SK-N-SH (cell line): ENCODE results near the gene SDC3. TPM values are rescaled to one million over a fixed set of nuclear protein-coding genes. Genes with fewer than 3 reads are reported as not detected.
A peak's percentile ranks its signal among the peaks of the same experiment; 100 is the strongest.

Source experiments
- CTCF ChIA-PET: fragments of 300-600, 350-600 bp; formaldehyde crosslinking; extraction: SDS; loops from one replicate; lab custom pipeline; 2021; lab: Yijun Ruan, JAX
- POLR2A ChIA-PET: fragments of 350-600 bp; sonication (Branson Sonifier 250); formaldehyde crosslinking; extraction: SDS; loops from one replicate; lab custom pipeline; 2020; ENCODE audit warnings: antibody characterized with exemption, inconsistent platforms; lab: Yijun Ruan, JAX
- DNase-seq: peaks from one replicate; pipeline ENCODE4 v3.0.0; 2012
- H2AFZ ChIP-seq: fragments of 200-600 bp; sonication (generic); 2 replicates; pipeline ENCODE4 v1.8.1; 2016; ENCODE audit warnings: antibody characterized with exemption, mild to moderate bottlenecking, low read depth
- H3F3A ChIP-seq: fragments of 200-600 bp; sonication (generic); replicated peaks from 2 replicates; pipeline ENCODE3; 2016; ENCODE audit warnings: antibody characterized with exemption, mild to moderate bottlenecking; ENCODE audit not compliant: insufficient read depth
- H3K27ac ChIP-seq, 2 experiments: fragments of 200-500 bp in 1 of 2; fragments of 200-600 bp in 1 of 2; sonication (Bioruptor generic) in 1 of 2; sonication (generic), shearing (Covaris generic) in 1 of 2; 2 replicates each; pipeline versions ENCODE4 v1.5.1 to v1.6.1; 2014 to 2016; ENCODE audit warnings: low read depth in 2 of 2, inconsistent platforms in 1 of 2, low read length in 1 of 2, mild to moderate bottlenecking in 1 of 2, mixed read lengths in 1 of 2
- H3K27me3 ChIP-seq: fragments of 200-600 bp; sonication (generic), shearing (Covaris generic); 2 replicates; pipeline ENCODE4 v1.6.1; 2016; ENCODE audit warnings: mixed run types; ENCODE audit not compliant: insufficient read depth
- H3K36me3 ChIP-seq, 2 experiments: fragments of 200-500 bp in 1 of 2; fragments of 200-600 bp in 1 of 2; sonication (Bioruptor generic) in 1 of 2; sonication (generic) in 1 of 2; replicated peaks in 1 of 2; 2 replicates each; pipeline versions ENCODE3 to v1.5.1; 2014 to 2016; ENCODE audit warnings: low read length in 1 of 2, mild to moderate bottlenecking in 1 of 2; ENCODE audit not compliant: insufficient read depth in 2 of 2, control insufficient read depth in 1 of 2
- H3K4me1 ChIP-seq, 2 experiments: fragments of 200-500 bp in 1 of 2; fragments of 200-600 bp in 1 of 2; sonication (Bioruptor generic) in 1 of 2; sonication (generic), shearing (Covaris generic) in 1 of 2; 2 replicates each; pipeline versions ENCODE4 v1.5.1 to v1.6.1; 2014 to 2016; ENCODE audit warnings: low read depth in 1 of 2, low read length in 1 of 2, mixed run types in 1 of 2; ENCODE audit not compliant: insufficient read depth in 2 of 2, control insufficient read depth in 1 of 2
- H3K4me2 ChIP-seq: fragments of 200-600 bp; sonication (generic), shearing (Covaris generic); 2 replicates; pipeline ENCODE4 v1.6.1; 2017; ENCODE audit warnings: mixed run types
- H3K4me3 ChIP-seq, 2 experiments: fragments of 200-500 bp in 1 of 2; fragments of 200-600 bp in 1 of 2; sonication (Bioruptor generic) in 1 of 2; sonication (generic), shearing (Covaris generic) in 1 of 2; 2 replicates each; pipeline versions ENCODE4 v1.5.1 to v1.8.1; 2014 to 2016; ENCODE audit warnings: low read depth in 2 of 2, inconsistent platforms in 1 of 2, low read length in 1 of 2, mild to moderate bottlenecking in 1 of 2, mixed read lengths in 1 of 2, moderate library complexity in 1 of 2
- H3K79me2 ChIP-seq: fragments of 200-600 bp; sonication (generic); 2 replicates; pipeline ENCODE4 v1.8.1; 2017; ENCODE audit warnings: mild to moderate bottlenecking; ENCODE audit not compliant: insufficient read depth
- H3K9ac ChIP-seq: fragments of 200-600 bp; sonication (generic); 2 replicates; pipeline ENCODE4 v1.6.1; 2017; ENCODE audit warnings: mixed run types
- H3K9me2 ChIP-seq: fragments of 200-600 bp; sonication (generic); 2 replicates; pipeline ENCODE4 v1.6.1; 2017; ENCODE audit warnings: mixed run types
- H3K9me3 ChIP-seq: fragments of 200-600 bp; sonication (generic); 2 replicates; pipeline ENCODE4 v1.6.1; 2017; ENCODE audit warnings: mixed run types, mild to moderate bottlenecking, moderate library complexity
- H4K20me1 ChIP-seq: fragments of 200-600 bp; sonication (generic); 2 replicates; pipeline ENCODE4 v1.6.1; 2017; ENCODE audit warnings: mild to moderate bottlenecking, mixed run types; ENCODE audit not compliant: insufficient read depth
- CHD2 ChIP-seq: fragments of 150-350 bp; IDR thresholded peaks from 2 replicates; pipeline ENCODE4 v1.6.1; 2018; ENCODE audit warnings: low read length; ENCODE audit not compliant: partially characterized antibody
- CTCF ChIP-seq: fragments of 200-600 bp; sonication (generic); IDR thresholded peaks from 2 replicates; pipeline ENCODE4 v1.6.1; 2017; ENCODE audit warnings: antibody characterized with exemption, mild to moderate bottlenecking, moderate library complexity
- ELF1 ChIP-seq: IDR thresholded peaks from 2 replicates; pipeline ENCODE4 v1.4.0; 2012
- EP300 ChIP-seq, 2 experiments: IDR thresholded peaks; 2 replicates each; pipeline versions ENCODE4 v1.4.0 to v1.6.1; 2012; ENCODE audit warnings: borderline replicate concordance in 1 of 2, low read depth in 1 of 2, low read length in 1 of 2
- EZH2phosphoT487 ChIP-seq: fragments of 200-600 bp; sonication (generic); IDR thresholded peaks from 2 replicates; pipeline ENCODE4 v1.6.1; 2017; ENCODE audit warnings: low read depth, mixed run types, mild to moderate bottlenecking, antibody characterized with exemption, moderate library complexity, borderline replicate concordance
- FOXJ3 ChIP-seq: sonication (generic); formaldehyde crosslinking; IDR thresholded peaks from 2 replicates; pipeline ENCODE4 v1.5.1; 2020; ENCODE audit warnings: mild to moderate bottlenecking, missing genetic modification reagents
- GATA2 ChIP-seq: sonication (generic); formaldehyde crosslinking; IDR thresholded peaks from 2 replicates; pipeline ENCODE4 v1.5.0; 2020; ENCODE audit warnings: mild to moderate bottlenecking, missing genetic modification reagents
- MEF2A ChIP-seq: IDR thresholded peaks from 2 replicates; pipeline ENCODE4 v1.4.0; 2012; ENCODE audit warnings: low read depth, borderline replicate concordance
- MXI1 ChIP-seq: IDR thresholded peaks from 2 replicates; pipeline ENCODE4 v1.6.1; 2012; ENCODE audit warnings: mild to moderate bottlenecking, low read depth, low read length, improper control_type of control experiment
- NFIC ChIP-seq: IDR thresholded peaks from 2 replicates; pipeline ENCODE4 v1.4.0; 2012; ENCODE audit warnings: borderline replicate concordance
- NRF1 ChIP-seq: IDR thresholded peaks from 2 replicates; pipeline ENCODE4 v1.6.1; 2012; ENCODE audit warnings: low read depth, mild to moderate bottlenecking, low read length
- RAD21 ChIP-seq: IDR thresholded peaks from 2 replicates; pipeline ENCODE4 v1.6.1; 2012; ENCODE audit warnings: mild to moderate bottlenecking, low read length
- SMC3 ChIP-seq: IDR thresholded peaks from 2 replicates; pipeline ENCODE4 v1.6.1; 2012; ENCODE audit warnings: low read depth, low read length, improper control_type of control experiment
- TEAD4 ChIP-seq: IDR thresholded peaks from 2 replicates; pipeline ENCODE4 v1.4.0; 2012; ENCODE audit warnings: mild to moderate bottlenecking, borderline replicate concordance; ENCODE audit not compliant: insufficient read depth
- WGBS: methylation state at CpG from one replicate; pipeline ENCODE4 v1.1.6; 2017; ENCODE audit warnings: low lambda C conversion rate; 5-methylcytosine and 5-hydroxymethylcytosine counted together
- polyA plus RNA-seq, 3 experiments: library from polyadenylated mRNA; depleted of rRNA; stranded (reverse); fragments of >200 nt; gene quantifications; 2 replicates each; pipeline ENCODE4 v1.2.3, GENCODE V29; 2012

The SDC3 gene
- polyA plus RNA-seq, 1 of the 3 experiments (the other 2 are of a cell fraction): 18.8 TPM

GRCh38 chr1:30929135-30929889 lies 20.8 kb upstream of the SDC3 start:
- Histone ChIP-seq H3K9ac (no peak overlapping the region), H4K20me1 (no peaks in the 10 kb centered on the region), H3F3A (peaks cover 27% of the 10 kb centered on the region), H3K27me3 (no peaks in the 10 kb centered on the region), H2AFZ (no peak overlapping the region), H3K4me1 (peaks cover 0 to 13% of the 10 kb centered on the region in 2 experiments; a peak in 1 of 4 replicates), H3K36me3 (peaks cover 25 to 28% of the 10 kb centered on the region in 2 experiments), H3K4me3 (peak overlapping the region in 1 of 2 experiments; percentile 32; a peak in 1 of 4 replicates), H3K27ac (peak overlapping the region in 1 of 2 experiments; percentile 31; a peak in 1 of 4 replicates), H3K9me2 (no peaks in the 10 kb centered on the region), H3K4me2 (no peak overlapping the region), H3K79me2 (no peaks in the 10 kb centered on the region), H3K9me3 (no peaks in the 10 kb centered on the region)
- ChIA-PET CTCF (interaction anchor here (0.6 to 47.0 kb wide), 28 partner anchors 10 to 210 kb away, joined by 3 to 1422 read pairs (median 4); no protein-coding TSS in a partner anchor), POLR2A (no interaction called here)
- DNase-seq: peak; percentile 70
- TF ChIP-seq CTCF (peak; percentile 78), GATA2 (no peak), RAD21 (peak; percentile 77), MXI1 (no peak), CHD2 (peak; percentile 7), SMC3 (peak; percentile 65), NRF1 (no peak), ELF1 (no peak)
- WGBS: 52% methylated on average over 6 of the region's 6 CpGs

- H3K4me2 ChIP-seq: no peak overlapping the region
- WGBS: 88% methylated on average over 2 of the region's 2 CpGs
- H3K36me3 ChIP-seq: peaks cover 25 to 28% of the 10 kb centered on the region in 2 experiments
- no peaks in the 10 kb centered on the region for H3K9me3 ChIP-seq
- ChIA-PET CTCF (interaction anchor here (0.8 to 47.0 kb wide), 26 partner anchors 9 to 209 kb away, joined by 3 to 1422 read pairs (median 4); no protein-coding TSS in a partner anchor), POLR2A (no interaction called here)
- H3K79me2 ChIP-seq: no peaks in the 10 kb centered on the region
- no peak for TF ChIP-seq EZH2phosphoT487
- no peak for TF ChIP-seq RAD21
- no peak for TF ChIP-seq MEF2A
- TF ChIP-seq FOXJ3 (CRISPR knock-in tag): no peak
- TF ChIP-seq CHD2: no peak
- TF ChIP-seq NFIC: no peak
- no peak for TF ChIP-seq TEAD4
- TF ChIP-seq SMC3: no peak
- no peak for TF ChIP-seq EP300 (IDR thresholded peaks at IDR 0.05; ENCODE audit: borderline replicate concordance in 1 of 2, low read depth in 1 of 2, low read length in 1 of 2)
- TF ChIP-seq, all 33 proteins: peak for 0
- no peak overlapping the region for H2AFZ ChIP-seq
- DNase-seq: no peak
- H3K9me2 ChIP-seq: no peaks in the 10 kb centered on the region
- no peak overlapping the region for H3K9ac ChIP-seq
- H3K27ac ChIP-seq: no peak overlapping the region
- peaks cover 27% of the 10 kb centered on the region for H3F3A ChIP-seq
- H3K4me3 ChIP-seq: no peak overlapping the region
- no peaks in the 10 kb centered on the region for H4K20me1 ChIP-seq
- no peaks in the 10 kb centered on the region for H3K27me3 ChIP-seq
- peaks cover 0 to 12% of the 10 kb centered on the region in 2 experiments; a peak in 1 of 4 replicates for H3K4me1 ChIP-seq
Observed at GRCh38 chr1:30928789-30929134, 20.2 kb upstream of the SDC3 start.
